ENCODE data around the gene PPP1R18. TPM values are rescaled to one million over a fixed set of nuclear protein-coding genes. Genes with fewer than 3 reads are reported as not detected.

The PPP1R18 gene
- total RNA-seq, 2 experiments from 2014 or later = 146 to 149 TPM

DNA sequence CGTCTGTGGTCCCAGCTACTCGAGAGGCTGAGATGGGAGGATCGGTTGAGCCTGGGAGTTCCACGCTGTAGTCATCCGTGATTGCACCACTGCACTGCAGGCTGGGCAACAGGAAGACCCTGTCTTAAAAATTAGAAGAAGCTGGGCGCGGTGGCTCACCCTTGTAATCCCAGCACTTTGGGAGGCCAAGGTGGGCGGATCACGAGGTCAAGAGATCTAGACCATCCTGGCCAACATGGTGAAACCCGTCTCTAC lies 35.5 kb upstream of the PPP1R18 start:
- ChIA-PET CTCF (interaction anchor here (0.7 to 5.5 kb wide), 13 partner anchors 9 to 160 kb away, joined by 3 to 64 read pairs (median 4); partner anchors contain the start of genes C6orf136 and DHX16), POLR2A (interaction anchor here (0.7 to 8.4 kb wide), 12 partner anchors 9 to 151 kb away, joined by 3 to 98 read pairs (median 4); partner anchors contain the start of genes ABCF1, ATAT1, DHX16 and MRPS18B)

- POLR2A ChIA-PET = interaction anchor here (0.9 to 8.4 kb wide), 9 partner anchors 9 to 106 kb away, joined by 3 to 98 read pairs (median 5); partner anchors contain the start of gene DHX16
- CTCF ChIA-PET = interaction anchor here (0.6 to 5.5 kb wide), 9 partner anchors 10 to 161 kb away, joined by 3 to 64 read pairs (median 7); partner anchors contain the start of gene DHX16
Measured at GRCh38 chr6:30721198-30722024, 35.0 kb upstream of the PPP1R18 start.

- ChIA-PET POLR2A (interaction anchor here (0.6 to 8.4 kb wide), 6 partner anchors 9 to 105 kb away, joined by 3 to 98 read pairs (median 7); no protein-coding TSS in a partner anchor), CTCF (interaction anchor here (0.6 to 5.5 kb wide), 4 partner anchors 10 to 105 kb away, joined by 3 to 64 read pairs (median 41); no protein-coding TSS in a partner anchor)
Measured at GRCh38 chr6:30720738-30721197, 34.3 kb upstream of the PPP1R18 start.

DNA sequence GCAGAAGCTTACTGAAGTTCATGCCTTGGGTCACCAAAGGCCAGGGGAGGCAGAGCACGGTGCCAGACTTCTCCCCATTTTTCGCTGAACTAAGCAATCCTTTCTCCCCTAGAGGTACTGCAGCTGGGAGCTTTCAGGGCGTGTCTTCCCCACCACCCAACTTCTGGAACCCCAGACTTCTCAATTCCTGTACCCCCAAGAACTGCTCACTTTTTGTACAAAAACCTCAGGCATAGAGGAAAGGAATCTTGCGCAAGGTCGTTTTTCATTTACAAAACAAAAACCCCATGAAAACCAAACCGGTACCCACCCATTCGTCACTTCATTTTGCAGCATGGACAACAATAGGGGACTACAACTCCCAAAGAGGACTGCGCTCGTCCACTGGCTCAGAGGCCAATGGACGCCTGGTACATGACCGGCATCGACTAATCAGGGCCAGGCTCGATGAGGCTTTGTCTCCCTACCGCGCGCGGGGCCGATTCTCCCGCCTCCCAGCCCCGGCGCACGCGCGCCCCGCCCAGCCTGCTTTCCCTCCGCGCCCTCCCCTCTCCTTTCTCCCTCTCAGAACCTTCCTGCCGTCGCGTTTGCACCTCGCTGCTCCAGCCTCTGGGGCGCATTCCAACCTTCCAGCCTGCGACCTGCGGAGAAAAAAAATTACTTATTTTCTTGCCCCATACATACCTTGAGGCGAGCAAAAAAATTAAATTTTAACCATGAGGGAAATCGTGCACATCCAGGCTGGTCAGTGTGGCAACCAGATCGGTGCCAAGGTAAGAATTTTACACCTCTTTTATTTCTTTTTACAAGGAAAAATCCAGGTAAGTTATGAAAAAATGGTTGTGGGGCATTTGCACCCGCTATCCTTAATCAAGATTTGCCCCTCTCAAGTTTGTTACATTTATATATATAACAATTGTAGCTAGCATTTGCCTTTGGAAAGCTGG lies 33.6 kb upstream of the PPP1R18 start, which contains the start of gene TUBB:
TUBB (plus strand) TSS at position 562 of the 947 bp plus-strand sequence; CDS start at position 717, 155 bp downstream.
- POLR2A ChIA-PET = interaction anchor here (0.6 to 8.4 kb wide), 6 partner anchors 8 to 105 kb away, joined by 3 to 98 read pairs (median 7); no protein-coding TSS in a partner anchor

DNA sequence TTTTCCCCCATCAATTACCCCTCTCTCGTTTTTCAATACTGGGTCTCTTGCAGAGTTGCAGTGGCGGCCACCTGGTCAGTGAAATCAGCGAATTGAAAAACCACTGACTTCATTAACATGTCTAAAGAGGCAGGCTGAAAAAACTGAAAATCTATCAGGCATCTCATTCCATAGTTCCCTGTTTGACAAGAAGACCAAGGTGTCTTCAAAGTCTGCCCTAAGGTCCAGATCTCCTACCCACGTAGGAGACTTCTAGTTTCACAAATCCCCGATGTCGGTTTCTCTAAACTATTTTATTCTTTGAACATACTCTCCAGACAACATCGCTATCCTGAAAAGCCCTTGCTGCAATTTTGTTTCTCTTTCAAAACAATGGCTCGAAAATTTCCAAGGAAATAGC lies 32.9 kb upstream of the PPP1R18 start:
- CTCF ChIA-PET = interaction anchor here (1.4 to 5.5 kb wide), 5 partner anchors 9 to 41 kb away, joined by 5 to 33 read pairs (median 7); no protein-coding TSS in a partner anchor
- POLR2A ChIA-PET = interaction anchor here (0.7 to 8.4 kb wide), 3 partner anchors 12 to 104 kb away, joined by 7 to 98 read pairs (median 10); no protein-coding TSS in a partner anchor

More for the DNA sequence above, 33.6 kb upstream of the PPP1R18 start, which contains the start of gene TUBB:
- CTCF ChIA-PET = interaction anchor here (1.5 to 5.5 kb wide), 6 partner anchors 8 to 41 kb away, joined by 5 to 64 read pairs (median 28); no protein-coding TSS in a partner anchor

DNA sequence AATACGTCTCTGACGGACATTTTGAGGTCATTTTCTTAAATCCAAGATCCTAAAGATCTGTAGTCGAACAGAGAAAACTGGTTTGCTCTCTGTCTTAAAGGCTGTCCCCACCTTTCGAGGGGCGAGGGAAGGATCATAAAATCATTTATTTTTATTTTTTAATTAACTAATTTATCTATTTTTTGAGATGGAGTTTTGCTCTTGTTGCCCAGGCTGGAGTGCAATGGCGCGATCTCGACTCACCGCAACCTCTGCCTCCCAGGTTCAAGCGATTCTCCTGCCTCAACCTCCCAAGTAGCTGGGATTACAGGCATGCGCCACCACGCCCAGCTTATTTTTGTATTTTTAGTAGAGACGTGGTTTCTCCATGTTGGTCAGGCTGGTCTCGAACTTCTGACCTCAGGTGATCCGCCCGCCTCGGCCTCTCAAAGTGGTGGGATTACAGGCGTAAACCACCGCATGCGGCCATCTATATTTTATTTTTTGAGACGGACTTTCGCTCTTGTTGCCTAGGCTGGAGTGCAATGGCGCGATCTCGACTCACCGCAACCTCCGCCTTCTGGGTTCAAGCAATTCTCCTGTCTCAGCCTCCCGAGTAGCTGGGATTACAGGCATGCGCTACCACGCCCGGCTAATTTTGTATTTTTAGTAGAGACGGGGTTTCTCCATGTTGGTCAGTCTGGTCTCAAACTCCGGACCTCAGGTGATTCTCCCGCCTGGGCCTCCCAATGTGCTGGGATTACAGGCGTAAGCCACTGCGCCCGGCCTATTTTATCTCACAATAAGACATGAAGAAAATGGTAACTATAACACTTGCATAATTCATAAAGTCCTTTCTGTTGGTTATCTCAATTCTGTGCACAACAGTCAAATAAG lies 31.6 kb upstream of the PPP1R18 start:
- ChIA-PET CTCF (interaction anchor here (0.8 to 5.5 kb wide), 9 partner anchors 10 to 370 kb away, joined by 3 to 33 read pairs (median 7); no protein-coding TSS in a partner anchor), POLR2A (interaction anchor here (1.0 to 8.4 kb wide), 3 partner anchors 27 to 103 kb away, joined by 3 to 98 read pairs (median 7); partner anchors contain the start of gene NRM)

- ChIA-PET POLR2A (interaction anchor here (0.5 to 8.4 kb wide), 10 partner anchors 20 to 100 kb away, joined by 3 to 98 read pairs (median 4); partner anchors contain the start of genes DHX16, MRPS18B and NRM), CTCF (interaction anchor here (0.8 to 3.6 kb wide), 9 partner anchors 13 to 371 kb away, joined by 3 to 22 read pairs (median 5); partner anchors contain the start of genes MRPS18B and PPP1R10)
Measured at GRCh38 chr6:30717129-30717844, 30.8 kb upstream of the PPP1R18 start, which contains the start of gene MDC1. MDC1 (minus strand) TSS chr6:30717281; CDS start chr6:30715175, 2,106 bp downstream.

DNA sequence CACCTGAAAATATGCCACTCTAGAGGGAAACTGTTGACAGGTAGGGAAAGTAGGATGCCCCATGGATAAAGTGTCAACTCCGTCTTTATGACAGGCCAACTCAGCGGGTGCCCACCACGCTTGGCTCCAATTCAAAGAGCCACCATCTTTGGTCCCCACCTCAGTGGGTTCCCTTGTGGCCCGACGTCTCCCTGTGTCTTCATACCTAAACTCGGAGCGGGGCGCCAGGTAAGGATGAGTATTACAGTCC lies 30.4 kb upstream of the PPP1R18 start:
- POLR2A ChIA-PET = interaction anchor here (0.6 to 8.4 kb wide), 9 partner anchors 20 to 99 kb away, joined by 3 to 98 read pairs (median 4); partner anchors contain the start of genes MRPS18B and NRM
- CTCF ChIA-PET = interaction anchor here (0.8 to 3.6 kb wide), 8 partner anchors 14 to 99 kb away, joined by 3 to 22 read pairs (median 6); partner anchors contain the start of genes MRPS18B and PPP1R10

DNA sequence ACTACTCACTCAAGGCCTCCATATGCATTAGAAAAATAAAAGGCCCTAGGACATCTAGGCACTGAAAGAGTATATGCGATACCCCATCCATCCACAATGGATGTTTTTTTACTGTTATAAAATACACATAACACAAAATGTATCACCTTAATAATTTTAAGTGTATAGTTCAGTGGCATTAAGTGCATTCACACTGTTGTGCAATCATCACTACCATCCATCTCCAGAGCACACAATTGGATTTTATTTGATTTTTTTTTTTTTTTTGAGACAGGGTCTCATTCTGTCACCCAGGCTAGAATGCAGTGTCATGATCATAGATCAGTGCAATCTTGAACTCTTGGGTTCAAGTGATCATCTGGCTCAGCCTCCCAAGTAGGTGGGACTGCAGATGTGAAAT lies 27.8 kb upstream of the PPP1R18 start:
- ChIA-PET CTCF (no interaction called here), POLR2A (no interaction called here)

DNA sequence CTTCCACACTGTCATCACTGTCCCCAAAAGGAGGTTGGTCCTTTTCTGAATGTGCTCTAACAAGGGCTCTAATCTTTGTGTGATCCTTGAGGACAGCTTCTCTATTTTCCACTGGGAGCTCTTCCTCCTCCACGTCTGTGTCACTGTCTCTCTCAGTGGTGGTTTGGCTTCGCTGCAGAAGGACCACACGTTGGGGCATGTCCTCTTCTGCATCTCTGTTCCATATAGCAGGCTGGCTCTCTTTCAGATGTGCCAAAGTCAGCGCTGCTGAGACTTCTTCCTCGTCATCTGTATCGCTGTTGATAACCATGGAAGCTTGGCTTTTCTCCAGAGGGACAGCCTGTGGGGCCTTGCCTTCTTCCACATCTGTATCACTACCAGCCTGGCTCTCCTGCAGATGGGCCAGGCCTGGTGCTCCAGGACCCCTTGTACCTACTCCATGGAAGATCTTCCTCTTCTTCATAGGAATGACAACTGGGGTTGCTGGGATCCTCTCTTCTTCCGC lies 26.0 kb upstream of the PPP1R18 start:
- POLR2A ChIA-PET = interaction anchor here (0.9 kb wide), 1 partner anchor 25 kb away, joined by 3 read pairs; no protein-coding TSS in a partner anchor

DNA sequence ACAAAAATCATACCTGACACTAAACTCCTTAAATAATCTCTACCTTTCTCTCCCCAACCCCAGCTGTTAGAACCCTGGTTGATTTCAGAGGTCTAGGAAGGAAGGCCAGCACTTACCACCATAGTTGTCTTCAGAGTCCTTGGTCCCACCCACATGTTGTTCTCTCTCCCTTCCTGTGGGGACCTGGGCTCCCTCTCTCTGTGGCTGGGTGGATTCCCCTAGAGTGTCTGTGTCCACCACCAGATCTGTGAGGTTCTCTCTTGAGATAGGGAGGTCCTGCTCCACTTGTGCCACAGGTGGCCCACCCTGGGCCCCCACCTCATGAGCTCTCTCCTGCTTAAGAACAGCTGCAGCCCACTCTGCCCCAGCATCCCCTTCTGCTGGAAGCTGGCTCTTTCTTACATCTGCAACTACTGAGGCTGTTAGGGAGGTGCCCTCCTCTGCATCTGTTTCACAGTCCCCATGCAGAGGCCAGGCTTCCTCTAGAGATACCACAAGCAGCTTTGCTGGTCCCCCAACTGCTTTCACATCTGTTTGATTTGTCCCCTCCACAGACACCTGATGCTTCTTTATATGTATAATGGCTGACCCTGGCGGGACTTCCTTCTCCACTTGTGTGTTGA lies 25.4 kb upstream of the PPP1R18 start:
- CTCF ChIA-PET = interaction anchor here (1.2 to 1.8 kb wide), 3 partner anchors 11 to 171 kb away, joined by 3 to 8 read pairs (median 3); no protein-coding TSS in a partner anchor
- POLR2A ChIA-PET = interaction anchor here (0.6 to 0.9 kb wide), 2 partner anchors 9 to 24 kb away, joined by 3 read pairs; no protein-coding TSS in a partner anchor

More for the DNA sequence above, 26.0 kb upstream of the PPP1R18 start:
- CTCF ChIA-PET = interaction anchor here (1.2 to 1.8 kb wide), 3 partner anchors 10 to 171 kb away, joined by 3 to 8 read pairs (median 3); no protein-coding TSS in a partner anchor

DNA sequence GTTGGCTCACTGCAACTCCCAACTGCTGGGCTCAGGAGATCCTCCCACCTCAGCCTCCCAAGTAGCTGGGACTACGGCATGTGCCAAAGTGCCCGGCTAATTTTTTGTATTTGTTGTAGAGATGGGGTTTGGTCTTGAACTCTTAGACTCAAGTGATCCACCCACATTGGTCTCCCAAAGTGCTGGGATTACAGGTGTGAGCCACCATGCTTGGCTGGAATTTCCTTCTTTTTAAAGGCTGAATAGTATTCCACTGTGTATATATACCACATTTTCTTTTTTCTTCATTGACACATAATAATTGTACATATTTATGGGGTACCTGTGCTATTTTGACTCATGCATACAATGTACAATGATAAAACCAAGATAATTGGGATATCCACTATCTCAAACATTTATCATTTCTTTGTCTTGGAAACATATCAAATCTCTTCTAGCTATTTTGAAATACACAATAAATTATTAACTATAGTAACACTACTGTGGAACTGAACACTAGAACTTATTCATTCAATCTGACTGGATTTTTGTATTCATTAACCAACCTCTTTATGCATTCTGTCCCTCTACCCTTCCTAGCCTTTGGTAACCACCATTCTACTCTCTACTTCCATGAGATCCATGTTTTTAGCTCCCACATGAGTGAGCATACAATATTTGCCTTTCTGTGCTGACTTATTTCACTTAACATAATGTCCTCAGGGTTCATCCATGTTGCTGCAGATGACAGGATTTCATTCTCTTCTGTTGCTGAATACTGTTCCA lies 22.8 kb upstream of the PPP1R18 start:
- CTCF ChIA-PET = interaction anchor here (1.2 to 2.1 kb wide), 2 partner anchors 21 to 22 kb away, joined by 3 to 6 read pairs; no protein-coding TSS in a partner anchor
- POLR2A ChIA-PET = no interaction called here

GRCh38 chr6:30707281-30707850 lies 20.9 kb upstream of the PPP1R18 start:
- ChIA-PET POLR2A (no interaction called here), CTCF (interaction anchor here (0.6 kb wide), 1 partner anchor 26 kb away, joined by 3 read pairs; no protein-coding TSS in a partner anchor)

DNA sequence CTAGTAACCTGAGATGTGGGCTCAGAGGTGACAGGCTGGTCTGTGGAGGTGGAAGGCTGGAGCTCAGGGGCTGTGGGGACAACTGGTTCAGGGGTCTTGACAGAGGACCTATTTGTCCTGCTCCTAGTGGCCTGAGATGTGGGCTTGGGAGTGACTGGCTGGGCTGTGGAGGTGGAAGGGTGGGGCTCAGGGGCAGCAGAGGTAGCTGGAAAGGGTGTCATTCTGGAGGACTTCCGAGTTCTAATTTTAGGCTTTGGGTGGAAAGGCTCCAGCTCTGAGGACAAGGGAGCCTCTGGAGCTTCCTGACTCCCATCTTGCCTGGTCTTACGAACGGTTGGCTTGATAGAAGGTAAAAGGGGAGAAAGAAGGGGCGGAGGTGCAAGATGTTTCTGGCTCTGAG lies 19.2 kb upstream of the PPP1R18 start:
- ChIA-PET CTCF (interaction anchor here (1.2 kb wide), 1 partner anchor 14 kb away, joined by 3 read pairs; no protein-coding TSS in a partner anchor), POLR2A (no interaction called here)

DNA sequence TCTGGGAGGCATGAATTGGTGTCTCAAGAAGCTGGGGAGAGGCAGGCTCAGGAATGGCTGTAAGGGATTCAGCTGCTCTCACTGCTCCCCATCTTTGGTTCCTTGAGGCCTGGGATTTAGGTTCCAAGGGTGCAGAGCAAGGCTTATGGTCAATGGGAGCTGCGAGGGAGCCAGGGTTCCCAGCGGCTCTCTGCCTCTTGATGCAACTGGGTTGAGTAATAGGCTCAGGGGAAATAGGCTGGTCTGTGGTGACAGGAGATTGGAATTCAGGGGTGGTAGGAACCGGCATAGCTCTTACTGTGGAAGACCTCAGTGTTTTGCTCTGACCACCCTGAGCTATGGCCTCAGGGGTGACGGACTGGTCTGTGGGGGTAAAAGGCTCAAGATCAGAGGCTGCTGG lies 17.4 kb upstream of the PPP1R18 start:
- CTCF ChIA-PET = interaction anchor here (1.1 kb wide), 1 partner anchor 118 kb away, joined by 3 read pairs; no protein-coding TSS in a partner anchor
- POLR2A ChIA-PET = interaction anchor here (0.6 kb wide), 1 partner anchor 27 kb away, joined by 6 read pairs; no protein-coding TSS in a partner anchor

Measured in activated CD8-positive, alpha-beta memory T cell treated with anti-CD3 and anti-CD28 coated beads for 36 hours (primary cell).